SH-SY5Y (cell line): ENCODE results near the gene SORCS1.

Experiments used
- GATA2 ChIP-seq: IDR thresholded peaks from 2 replicates; pipeline ENCODE4 v1.6.1; 2011; ENCODE audit warnings: mild to moderate bottlenecking, low read depth, low read length
- GATA3 ChIP-seq: IDR thresholded peaks from 2 replicates; pipeline ENCODE4 v1.6.1; 2011; ENCODE audit warnings: low read depth, mild to moderate bottlenecking, low read length, moderate library complexity

DNA sequence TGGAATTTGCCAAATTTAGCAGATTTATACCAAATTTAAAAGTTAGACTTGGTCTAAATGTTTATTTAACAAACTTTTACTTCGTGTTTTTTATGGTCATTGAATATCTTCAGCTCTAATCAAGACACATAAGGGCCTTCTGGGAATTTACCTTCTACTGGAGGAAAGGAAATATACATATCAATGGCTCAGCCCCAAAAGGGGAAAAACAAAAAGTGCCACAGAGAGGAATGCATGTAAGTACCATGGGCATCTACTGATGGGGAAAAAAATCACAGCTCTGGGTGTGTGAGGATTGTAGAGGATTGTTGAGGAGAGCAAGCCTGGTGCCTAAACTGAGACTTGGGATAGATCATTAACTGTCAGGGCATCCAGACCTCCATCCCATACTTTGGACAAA lies 260.3 kb downstream of the SORCS1 start:
- no peak for TF ChIP-seq GATA2
- no peak for TF ChIP-seq GATA3
